AG04449 (cell line): ENCODE results near the gene PGA5.

Experiments
- CTCF ChIA-PET: fragments of 350-600 bp; formaldehyde crosslinking; extraction: SDS; loops from one replicate; lab custom pipeline; 2021; ENCODE audit warnings: antibody characterized with exemption; lab: Yijun Ruan, JAX
- POLR2A ChIA-PET: fragments of 400-600, 350-600 bp; formaldehyde crosslinking; extraction: SDS; loops from one replicate; lab custom pipeline; 2020; ENCODE audit warnings: antibody characterized with exemption, inconsistent platforms; lab: Yijun Ruan, JAX
- DNase-seq: peaks from one replicate; pipeline ENCODE4 v3.0.0-alpha.2; 2010; ENCODE audit warnings: low read depth, low spot score
- H3K4me3 ChIP-seq: 2 replicates; pipeline ENCODE4 v1.5.1; 2011; ENCODE audit warnings: low read depth, mild to moderate bottlenecking, control low read depth, low read length
- CTCF ChIP-seq: IDR thresholded peaks from one replicate; pipeline ENCODE4 v1.5.1; 2011; ENCODE audit warnings: mild to moderate bottlenecking, moderate library complexity, low read length, control low read depth, inconsistent platforms; ENCODE audit not compliant: insufficient read depth; ENCODE audit errors: missing control alignments

The PGA5 gene

GRCh38 chr11:61273178-61274078, 32.5 kb downstream of the PGA5 start:
- no peak for DNase-seq
- CTCF ChIA-PET = no interaction called here

GRCh38 chr11:61274084-61274483, 33.1 kb downstream of the PGA5 start:
- POLR2A ChIA-PET = interaction anchor here (0.7 kb wide), 1 partner anchor 68 kb away, joined by 3 read pairs; no protein-coding TSS in a partner anchor
- H3K4me3 ChIP-seq = no peak overlapping the region
- CTCF ChIA-PET = no interaction called here
- TF ChIP-seq CTCF = no peak
- DNase-seq = no peak

More at GRCh38 chr11:61273178-61274078, 32.5 kb downstream of the PGA5 start:
- POLR2A ChIA-PET = interaction anchor here (0.7 kb wide), 1 partner anchor 68 kb away, joined by 3 read pairs; no protein-coding TSS in a partner anchor
- no peak overlapping the region for H3K4me3 ChIP-seq
- no peak for TF ChIP-seq CTCF

GRCh38 chr11:61275191-61275590, 34.2 kb downstream of the PGA5 start:
- ChIA-PET POLR2A (no interaction called here), CTCF (interaction anchor here (1.3 to 1.4 kb wide), 2 partner anchors 17 to 20 kb away, joined by 3 to 6 read pairs; no protein-coding TSS in a partner anchor)
- no peak for TF ChIP-seq CTCF
- DNase-seq = no peak
- H3K4me3 ChIP-seq = no peak overlapping the region

- no peak for TF ChIP-seq CTCF
- CTCF ChIA-PET = interaction anchor here (1.0 to 2.9 kb wide), 3 partner anchors 16 to 109 kb away, joined by 3 to 12 read pairs (median 6); no protein-coding TSS in a partner anchor
- DNase-seq = no peak
- H3K4me3 ChIP-seq = no peak overlapping the region
- POLR2A ChIA-PET = no interaction called here
Observed at GRCh38 chr11:61277186-61278000, 36.4 kb downstream of the PGA5 start.

GRCh38 chr11:61278001-61278470, 37.1 kb downstream of the PGA5 start:
- POLR2A ChIA-PET = no interaction called here

More at GRCh38 chr11:61278001-61278470, 37.1 kb downstream of the PGA5 start:
- TF ChIP-seq CTCF = no peak
- CTCF ChIA-PET = interaction anchor here (1.0 to 2.9 kb wide), 3 partner anchors 16 to 108 kb away, joined by 3 to 12 read pairs (median 6); no protein-coding TSS in a partner anchor
- no peak for DNase-seq
- no peak overlapping the region for H3K4me3 ChIP-seq
